Measurements from ENCODE around the gene LMAN2. TPM values are rescaled to one million over a fixed set of nuclear protein-coding genes. Genes with fewer than 3 reads are reported as not detected.

LMAN2 gene
- total RNA-seq, 2 donors from 2014 or later = 159 to 167 TPM

DNA sequence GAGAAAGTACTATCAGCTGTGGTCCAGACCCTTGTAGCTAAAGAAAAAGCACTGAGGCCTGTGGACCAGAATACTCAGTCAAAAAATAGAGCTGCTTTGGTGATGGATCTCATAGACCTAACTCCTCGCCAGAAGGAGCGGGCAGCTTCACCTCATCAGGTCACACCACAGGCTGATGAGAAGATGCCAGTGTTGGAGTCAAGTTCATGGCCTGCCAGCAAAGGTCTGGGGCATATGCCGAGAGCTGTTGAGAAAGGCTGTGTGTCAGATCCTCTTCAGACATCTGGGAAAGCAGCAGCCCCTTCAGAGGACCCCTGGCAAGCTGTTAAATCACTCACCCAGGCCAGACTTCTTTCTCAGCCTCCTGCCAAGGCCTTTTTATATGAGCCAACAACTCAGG is 56.8 kb downstream of the LMAN2 start:
- ATAC-seq (ENCODE audit: insufficient number of reproducible peaks, low FRiP score, low read depth) (no peak), DNase-seq (ENCODE audit: low spot score) (no peak)
- peaks cover 49% of the 10 kb centered on the region for H3K36me3 ChIP-seq
- no peaks in the 10 kb centered on the region for H3K4me1 ChIP-seq (ENCODE audit: control insufficient read depth in 1 of 2, low read depth in 2 of 2)
- H3K27ac ChIP-seq = no peak overlapping the region
- H3K9me3 ChIP-seq = no peaks in the 10 kb centered on the region
- H3K27me3 ChIP-seq (replicated peaks; ENCODE audit: insufficient read depth) = no peaks in the 10 kb centered on the region
- TF ChIP-seq, protein P1, sequence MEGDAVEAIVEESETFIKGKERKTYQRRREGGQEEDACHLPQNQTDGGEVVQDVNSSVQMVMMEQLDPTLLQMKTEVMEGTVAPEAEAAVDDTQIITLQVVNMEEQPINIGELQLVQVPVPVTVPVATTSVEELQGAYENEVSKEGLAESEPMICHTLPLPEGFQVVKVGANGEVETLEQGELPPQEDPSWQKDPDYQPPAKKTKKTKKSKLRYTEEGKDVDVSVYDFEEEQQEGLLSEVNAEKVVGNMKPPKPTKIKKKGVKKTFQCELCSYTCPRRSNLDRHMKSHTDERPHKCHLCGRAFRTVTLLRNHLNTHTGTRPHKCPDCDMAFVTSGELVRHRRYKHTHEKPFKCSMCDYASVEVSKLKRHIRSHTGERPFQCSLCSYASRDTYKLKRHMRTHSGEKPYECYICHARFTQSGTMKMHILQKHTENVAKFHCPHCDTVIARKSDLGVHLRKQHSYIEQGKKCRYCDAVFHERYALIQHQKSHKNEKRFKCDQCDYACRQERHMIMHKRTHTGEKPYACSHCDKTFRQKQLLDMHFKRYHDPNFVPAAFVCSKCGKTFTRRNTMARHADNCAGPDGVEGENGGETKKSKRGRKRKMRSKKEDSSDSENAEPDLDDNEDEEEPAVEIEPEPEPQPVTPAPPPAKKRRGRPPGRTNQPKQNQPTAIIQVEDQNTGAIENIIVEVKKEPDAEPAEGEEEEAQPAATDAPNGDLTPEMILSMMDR (IDR thresholded peaks at IDR 0.05) = no peak
- H3K4me3 ChIP-seq = no peak overlapping the region

DNA sequence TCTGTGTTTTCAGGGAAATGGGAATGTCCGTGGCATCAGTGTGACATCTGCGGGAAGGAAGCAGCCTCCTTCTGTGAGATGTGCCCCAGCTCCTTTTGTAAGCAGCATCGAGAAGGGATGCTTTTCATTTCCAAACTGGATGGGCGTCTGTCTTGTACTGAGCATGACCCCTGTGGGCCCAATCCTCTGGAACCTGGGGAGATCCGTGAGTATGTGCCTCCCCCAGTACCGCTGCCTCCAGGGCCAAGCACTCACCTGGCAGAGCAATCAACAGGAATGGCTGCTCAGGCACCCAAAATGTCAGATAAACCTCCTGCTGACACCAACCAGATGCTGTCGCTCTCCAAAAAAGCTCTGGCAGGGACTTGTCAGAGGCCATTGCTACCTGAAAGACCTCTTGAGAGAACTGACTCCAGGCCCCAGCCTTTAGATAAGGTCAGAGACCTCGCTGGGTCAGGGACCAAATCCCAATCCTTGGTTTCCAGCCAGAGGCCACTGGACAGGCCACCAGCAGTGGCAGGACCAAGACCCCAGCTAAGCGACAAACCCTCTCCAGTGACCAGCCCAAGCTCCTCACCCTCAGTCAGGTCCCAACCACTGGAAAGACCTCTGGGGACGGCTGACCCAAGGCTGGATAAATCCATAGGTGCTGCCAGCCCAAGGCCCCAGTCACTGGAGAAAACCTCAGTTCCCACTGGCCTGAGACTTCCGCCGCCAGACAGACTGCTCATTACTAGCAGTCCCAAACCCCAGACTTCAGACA is 57.5 kb downstream of the LMAN2 start:
- DNase-seq (ENCODE audit: low spot score) = no peak
- no peak for ATAC-seq (ENCODE audit: insufficient number of reproducible peaks, low FRiP score, low read depth)
- Histone ChIP-seq H3K9me3 (no peaks in the 10 kb centered on the region), H3K4me1 (ENCODE audit: control insufficient read depth in 1 of 2, low read depth in 2 of 2) (no peaks in the 10 kb centered on the region), H3K27me3 (replicated peaks; ENCODE audit: insufficient read depth) (no peaks in the 10 kb centered on the region), H3K36me3 (peaks cover 49% of the 10 kb centered on the region), H3K4me3 (no peak overlapping the region), H3K27ac (no peak overlapping the region)
- TF ChIP-seq, protein P1 (IDR thresholded peaks at IDR 0.05) = no peak

DNA sequence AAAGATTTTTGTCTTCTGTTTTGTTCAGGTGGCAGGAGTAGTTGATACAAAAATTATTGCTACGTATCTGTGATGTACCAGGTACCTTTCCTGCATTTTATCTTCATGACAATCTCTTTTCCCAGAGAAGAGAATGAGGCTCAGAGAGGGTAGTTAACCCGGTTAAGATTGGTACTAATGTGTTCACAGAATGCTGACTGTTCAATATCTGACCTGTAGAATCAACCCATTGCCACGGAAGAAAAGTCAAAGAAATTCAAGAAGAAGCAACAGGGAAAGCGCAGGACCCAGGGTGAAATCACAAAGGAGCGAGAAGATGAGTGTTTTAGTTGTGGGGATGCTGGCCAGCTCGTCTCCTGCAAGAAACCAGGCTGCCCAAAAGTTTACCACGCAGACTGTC is 59.7 kb downstream of the LMAN2 start:
- Histone ChIP-seq H3K27me3 (replicated peaks; ENCODE audit: insufficient read depth) (no peaks in the 10 kb centered on the region), H3K9me3 (no peaks in the 10 kb centered on the region), H3K4me1 (ENCODE audit: control insufficient read depth in 1 of 2, low read depth in 2 of 2) (no peaks in the 10 kb centered on the region), H3K4me3 (no peak overlapping the region), H3K27ac (no peak overlapping the region), H3K36me3 (peaks cover 58% of the 10 kb centered on the region)
- ATAC-seq (ENCODE audit: insufficient number of reproducible peaks, low FRiP score, low read depth) = no peak
- TF ChIP-seq, protein P1 (IDR thresholded peaks at IDR 0.05) = no peak
- no peak for DNase-seq (ENCODE audit: low spot score)

DNA sequence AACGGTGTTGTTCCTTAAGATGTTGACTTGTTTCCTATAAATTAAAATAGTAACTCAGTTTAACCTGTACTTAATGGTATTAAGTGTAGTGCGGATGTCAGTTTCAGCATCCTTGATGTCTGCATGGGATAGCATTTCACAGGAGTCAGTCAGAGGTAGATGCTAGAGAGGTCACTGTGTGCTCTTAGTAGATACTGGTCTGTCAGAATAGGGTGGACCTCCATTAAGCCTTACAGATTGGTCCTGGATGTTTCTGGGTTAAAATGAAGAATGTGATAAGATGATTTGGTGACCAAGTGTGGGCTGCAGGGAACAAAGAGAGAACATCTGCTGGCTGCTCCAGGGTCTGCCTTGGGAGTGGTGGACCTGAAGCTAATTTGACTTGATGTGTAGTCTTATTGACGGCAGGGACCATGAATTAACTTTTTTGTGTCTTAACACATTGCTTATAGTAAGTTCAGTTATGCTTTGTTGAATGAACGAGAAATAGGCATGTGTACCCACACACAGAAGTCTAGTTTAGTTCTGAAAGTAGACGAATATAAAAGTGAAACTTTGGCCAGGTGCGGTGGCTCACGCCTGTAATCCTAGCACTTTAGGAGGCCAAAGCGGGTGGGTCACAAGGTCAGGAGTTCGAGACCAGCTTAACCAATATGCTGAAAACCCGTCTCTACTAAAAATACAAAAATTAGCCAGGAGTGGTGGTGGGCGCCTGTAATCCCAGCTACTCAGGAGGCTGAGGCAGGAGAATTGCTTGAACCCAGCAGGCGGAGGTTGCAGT is 60.5 kb downstream of the LMAN2 start:
- DNase-seq (ENCODE audit: low spot score) (no peak), ATAC-seq (ENCODE audit: insufficient number of reproducible peaks, low FRiP score, low read depth) (no peak)
- H3K4me1 ChIP-seq (ENCODE audit: control insufficient read depth in 1 of 2, low read depth in 2 of 2) = no peaks in the 10 kb centered on the region
- no peak overlapping the region for H3K4me3 ChIP-seq
- no peak overlapping the region for H3K27ac ChIP-seq
- peaks cover 59% of the 10 kb centered on the region for H3K36me3 ChIP-seq
- H3K9me3 ChIP-seq = no peaks in the 10 kb centered on the region
- TF ChIP-seq, protein P1 (IDR thresholded peaks at IDR 0.05) = no peak
- H3K27me3 ChIP-seq (replicated peaks; ENCODE audit: insufficient read depth) = no peaks in the 10 kb centered on the region

DNA sequence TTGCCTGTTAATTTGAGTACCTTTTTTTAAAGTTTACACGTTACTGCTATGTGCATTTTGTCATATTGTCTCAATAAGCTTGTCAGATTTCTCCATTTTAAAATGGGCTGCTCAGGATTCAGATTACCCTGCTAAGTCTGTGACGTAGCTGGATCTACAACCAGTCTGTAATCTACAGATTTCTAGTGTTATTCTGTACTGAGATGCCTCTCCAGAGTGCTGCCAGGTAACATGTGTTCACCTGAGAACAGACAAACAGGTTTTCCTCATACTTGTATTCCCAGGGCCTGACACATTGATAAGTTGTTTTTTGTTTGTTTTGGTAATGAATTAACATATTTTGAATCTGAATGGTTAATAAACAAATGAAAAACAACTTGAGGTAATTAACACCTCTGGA is 63.3 kb downstream of the LMAN2 start:
- no peak overlapping the region for H3K4me3 ChIP-seq
- H3K9me3 ChIP-seq = no peaks in the 10 kb centered on the region
- no peaks in the 10 kb centered on the region for H3K27me3 ChIP-seq (replicated peaks; ENCODE audit: insufficient read depth)
- H3K4me1 ChIP-seq (ENCODE audit: control insufficient read depth in 1 of 2, low read depth in 2 of 2) = no peaks in the 10 kb centered on the region
- H3K27ac ChIP-seq = no peak overlapping the region
- TF ChIP-seq, protein P1 (IDR thresholded peaks at IDR 0.05) = no peak
- H3K36me3 ChIP-seq = peaks cover 57% of the 10 kb centered on the region
- no peak for ATAC-seq (ENCODE audit: insufficient number of reproducible peaks, low FRiP score, low read depth)
- DNase-seq (ENCODE audit: low spot score) = no peak

All from thoracic aorta (tissue), 2 donors.